ENCODE results near the gene REEP5.
"Not testable (repeated sequence)": the region's sequence is repeated elsewhere in the genome, so short reads cannot be mapped to it uniquely, and the experiment has no call there.

Gene REEP5

GRCh38 chr5:112885001-112885400 is 37.0 kb downstream of the REEP5 start:
- peak; percentile 67 for DNase-seq (ENCODE audit: low spot score)

- no peak for DNase-seq (ENCODE audit: low spot score)
These were observed 38.8 kb downstream of the REEP5 start for GRCh38 chr5:112883192-112883591.

GRCh38 chr5:112880219-112880964 is 41.6 kb downstream of the REEP5 start:
- DNase-seq (ENCODE audit: low spot score): no peak

GRCh38 chr5:112878760-112879159 is 43.3 kb downstream of the REEP5 start:
- no peak for DNase-seq (ENCODE audit: low spot score)

GRCh38 chr5:112878101-112878500 is 43.9 kb downstream of the REEP5 start:
- no peak for DNase-seq (ENCODE audit: low spot score)

GRCh38 chr5:112876362-112876761 is 45.7 kb downstream of the REEP5 start:
- DNase-seq (ENCODE audit: low spot score): no peak

- no peak for DNase-seq (ENCODE audit: low spot score)
These were observed 51.1 kb downstream of the REEP5 start for GRCh38 chr5:112870966-112871365.

GRCh38 chr5:112869948-112870347 is 52.1 kb downstream of the REEP5 start:
- no peak for DNase-seq (ENCODE audit: low spot score)

- peak; percentile 56 for DNase-seq (ENCODE audit: low spot score)
These were observed 54.6 kb downstream of the REEP5 start for GRCh38 chr5:112867411-112867810.

- no peak for DNase-seq (ENCODE audit: low spot score)
These were observed 55.3 kb downstream of the REEP5 start for GRCh38 chr5:112866739-112867138.

GRCh38 chr5:112865128-112865527 is 56.9 kb downstream of the REEP5 start:
- no peak for DNase-seq (ENCODE audit: low spot score)

- DNase-seq (ENCODE audit: low spot score): no peak
These were observed 58.5 kb downstream of the REEP5 start for GRCh38 chr5:112863549-112863948.

GRCh38 chr5:112862085-112862484 is 59.9 kb downstream of the REEP5 start:
- no peak for DNase-seq (ENCODE audit: low spot score)

GRCh38 chr5:112861638-112861985 is 60.4 kb downstream of the REEP5 start:
- DNase-seq (ENCODE audit: low spot score): no peak

GRCh38 chr5:112860929-112861637 is 60.9 kb downstream of the REEP5 start, which contains the start of gene SRP19:
Gene SRP19, plus strand, starts transcription at chr5:112861287. Its CDS starts 90 bp downstream, at chr5:112861377.
- peak; percentile 93 for DNase-seq (ENCODE audit: low spot score)

GRCh38 chr5:112860571-112860928 is 61.5 kb downstream of the REEP5 start:
- DNase-seq (ENCODE audit: low spot score): not testable (repeated sequence)

GRCh38 chr5:112857866-112858265 is 64.2 kb downstream of the REEP5 start:
- DNase-seq (ENCODE audit: low spot score): no peak

GRCh38 chr5:112854651-112855050 is 67.4 kb downstream of the REEP5 start:
- DNase-seq (ENCODE audit: low spot score): no peak

- DNase-seq (ENCODE audit: low spot score): no peak
These were observed 72.1 kb downstream of the REEP5 start for GRCh38 chr5:112849912-112850311.

GRCh38 chr5:112848116-112848811 is 73.8 kb downstream of the REEP5 start:
- DNase-seq (ENCODE audit: low spot score): peak; percentile 74

GRCh38 chr5:112847306-112847705 is 74.7 kb downstream of the REEP5 start:
- no peak for DNase-seq (ENCODE audit: low spot score)

- no peak for DNase-seq (ENCODE audit: low spot score)
These were observed 75.5 kb downstream of the REEP5 start for GRCh38 chr5:112846556-112846955.

GRCh38 chr5:112844489-112844888 is 77.5 kb downstream of the REEP5 start:
- no peak for DNase-seq (ENCODE audit: low spot score)

Measured in globus pallidus (tissue), 1 donor.